HEK293T (cell line): ENCODE measurements around the gene PTPRG.

Source experiments
- CTCF ChIA-PET: fragments of 350-600 bp; formaldehyde crosslinking; extraction: SDS; loops from one replicate; lab custom pipeline; 2021; ENCODE audit warnings: antibody characterized with exemption, inconsistent platforms; lab: Yijun Ruan, JAX
- POLR2A ChIA-PET: fragments of 350-600 bp; formaldehyde crosslinking; extraction: SDS; loops from one replicate; lab custom pipeline; 2020; ENCODE audit warnings: antibody characterized with exemption, inconsistent platforms; lab: Yijun Ruan, JAX
- DNase-seq: peaks from one replicate; pipeline ENCODE4 v3.0.0; 2012; ENCODE audit warnings: mixed read lengths; ENCODE audit errors: extremely low spot score
- ARNT ChIP-seq: fragments of 450-650 bp; IDR thresholded peaks from 2 replicates; pipeline ENCODE4 v1.6.1; 2017; ENCODE audit warnings: mild to moderate bottlenecking
- BHLHE40 ChIP-seq: fragments of 450-650 bp; IDR thresholded peaks from 2 replicates; pipeline ENCODE4 v1.6.1; 2016; ENCODE audit warnings: mild to moderate bottlenecking, moderate library complexity, borderline replicate concordance
- CTBP1 ChIP-seq: fragments of 450-650 bp; IDR thresholded peaks from 2 replicates; pipeline ENCODE4 v1.6.1; 2016; ENCODE audit warnings: borderline replicate concordance
- ELF4 ChIP-seq: fragments of 450-650 bp; IDR thresholded peaks from 2 replicates; pipeline ENCODE4 v1.6.1; 2017; ENCODE audit warnings: antibody characterized with exemption
- FOXA1 ChIP-seq: fragments of 450-650 bp; IDR thresholded peaks from 2 replicates; pipeline ENCODE4 v1.6.1; 2016; ENCODE audit warnings: mild to moderate bottlenecking
- FOXK2 ChIP-seq: fragments of 450-650 bp; IDR thresholded peaks from 2 replicates; pipeline ENCODE4 v1.6.1; 2016; ENCODE audit warnings: mild to moderate bottlenecking
- FOXM1 ChIP-seq: fragments of 450-650 bp; IDR thresholded peaks from 2 replicates; pipeline ENCODE4 v1.6.1; 2017; ENCODE audit warnings: mild to moderate bottlenecking, borderline replicate concordance
- HDGF ChIP-seq: fragments of 450-650 bp; IDR thresholded peaks from 2 replicates; pipeline ENCODE4 v1.6.1; 2017; ENCODE audit warnings: antibody characterized with exemption, borderline replicate concordance
- L3MBTL2 ChIP-seq: fragments of 450-650 bp; conservative IDR thresholded peaks from 2 replicates; pipeline ENCODE4 v1.6.1; 2016; ENCODE audit warnings: mild to moderate bottlenecking
- LEF1 ChIP-seq: fragments of 450-650 bp; IDR thresholded peaks from 2 replicates; pipeline ENCODE4 v1.6.1; 2017; ENCODE audit warnings: mild to moderate bottlenecking, borderline replicate concordance
- NFRKB ChIP-seq: fragments of 450-650 bp; IDR thresholded peaks from 2 replicates; pipeline ENCODE4 v1.6.1; 2016; ENCODE audit warnings: mild to moderate bottlenecking, moderate library complexity
- PKNOX1 ChIP-seq: fragments of 450-650 bp; IDR thresholded peaks from 2 replicates; pipeline ENCODE4 v1.6.1; 2016
- SP1 ChIP-seq: fragments of 450-650 bp; IDR thresholded peaks from 2 replicates; pipeline ENCODE4 v1.6.1; 2017
- SUZ12 ChIP-seq: fragments of 450-650 bp; IDR thresholded peaks from 2 replicates; pipeline ENCODE4 v1.6.1; 2016; ENCODE audit warnings: mild to moderate bottlenecking
- TARDBP ChIP-seq: fragments of 450-650 bp; IDR thresholded peaks from 2 replicates; pipeline ENCODE4 v1.6.1; 2016
- ZNF384 ChIP-seq: fragments of 450-650 bp; IDR thresholded peaks from 2 replicates; pipeline ENCODE4 v1.6.1; 2016

The PTPRG gene

GRCh38 chr3:61803983-61804382 is 242.6 kb downstream of the PTPRG start:
- CTCF ChIA-PET: interaction anchor here (0.6 kb wide), 1 partner anchor 633 kb away, joined by 3 read pairs; no protein-coding TSS in a partner anchor
- no peak for DNase-seq
- POLR2A ChIA-PET: no interaction called here
- no peak for TF ChIP-seq CTBP1

- no peak for TF ChIP-seq BHLHE40
- TF ChIP-seq ELF4: no peak
- no peak for TF ChIP-seq PKNOX1
- TF ChIP-seq SUZ12: no peak
- no peak for TF ChIP-seq TARDBP
- DNase-seq: no peak
- ChIA-PET POLR2A (no interaction called here), CTCF (no interaction called here)
Measured at GRCh38 chr3:61804782-61805181, 243.4 kb downstream of the PTPRG start.

GRCh38 chr3:61805510-61806080 is 244.2 kb downstream of the PTPRG start:
- POLR2A ChIA-PET: no interaction called here
- no peak for TF ChIP-seq FOXK2
- no peak for TF ChIP-seq L3MBTL2
- TF ChIP-seq HDGF: no peak
- no peak for TF ChIP-seq SP1
- TF ChIP-seq BHLHE40: no peak
- TF ChIP-seq SUZ12: no peak
- CTCF ChIA-PET: no interaction called here
- DNase-seq: no peak

GRCh38 chr3:61806810-61807209 is 245.4 kb downstream of the PTPRG start:
- CTCF ChIA-PET: no interaction called here
- DNase-seq: no peak

GRCh38 chr3:61807865-61808276 is 246.5 kb downstream of the PTPRG start:
- DNase-seq: peak; percentile 50
- ChIA-PET CTCF (interaction anchor here (0.8 kb wide), 1 partner anchor 244 kb away, joined by 4 read pairs; no protein-coding TSS in a partner anchor), POLR2A (no interaction called here)
- TF ChIP-seq FOXK2: 0 out of 2 replicates have a peak, but pooled peaks have one; percentile 36
- TF ChIP-seq ARNT: peak; percentile 90
- no peak for TF ChIP-seq PKNOX1
- 0 out of 2 replicates have a peak, but pooled peaks have one; percentile 17 for TF ChIP-seq L3MBTL2
- TF ChIP-seq BHLHE40: no peak
- no peak for TF ChIP-seq ZNF384
- no peak for TF ChIP-seq FOXA1

More at GRCh38 chr3:61806810-61807209, 245.4 kb downstream of the PTPRG start:
- TF ChIP-seq BHLHE40 (no peak), ELF4 (no peak), PKNOX1 (peak; percentile 41; the same call in 1 of the 2 replicates), FOXA1 (no peak), L3MBTL2 (no peak), FOXK2 (no peak)
- POLR2A ChIA-PET: no interaction called here

- ChIA-PET POLR2A (interaction anchor here (0.8 kb wide), 1 partner anchor 13 kb away, joined by 3 read pairs; no protein-coding TSS in a partner anchor), CTCF (interaction anchor here (0.8 kb wide), 1 partner anchor 244 kb away, joined by 4 read pairs; no protein-coding TSS in a partner anchor)
- DNase-seq: no peak
- no peak for TF ChIP-seq ELF4
- no peak for TF ChIP-seq SUZ12
- no peak for TF ChIP-seq PKNOX1
- TF ChIP-seq HDGF: no peak
- TF ChIP-seq FOXK2: no peak
- TF ChIP-seq ZNF384: no peak
- TF ChIP-seq CTBP1: no peak
- TF ChIP-seq TARDBP: no peak
- no peak for TF ChIP-seq FOXA1
- no peak for TF ChIP-seq BHLHE40
- TF ChIP-seq SP1: no peak
- no peak for TF ChIP-seq LEF1
- TF ChIP-seq NFRKB: no peak
- TF ChIP-seq FOXM1: no peak
- no peak for TF ChIP-seq L3MBTL2
- TF ChIP-seq ARNT: no peak
Measured at GRCh38 chr3:61808526-61808925, 247.2 kb downstream of the PTPRG start.

- CTCF ChIA-PET: no interaction called here
- POLR2A ChIA-PET: interaction anchor here (0.8 kb wide), 1 partner anchor 13 kb away, joined by 3 read pairs; no protein-coding TSS in a partner anchor
Measured at GRCh38 chr3:61808999-61809398, 247.6 kb downstream of the PTPRG start.

More at GRCh38 chr3:61808999-61809398, 247.6 kb downstream of the PTPRG start:
- no peak for TF ChIP-seq FOXK2
- TF ChIP-seq FOXM1: no peak
- TF ChIP-seq NFRKB: no peak
- TF ChIP-seq CTBP1: no peak
- no peak for TF ChIP-seq BHLHE40
- no peak for TF ChIP-seq ELF4
- TF ChIP-seq FOXA1: no peak
- no peak for TF ChIP-seq SUZ12
- no peak for TF ChIP-seq TARDBP
- no peak for TF ChIP-seq SP1
- no peak for TF ChIP-seq LEF1
- TF ChIP-seq ARNT: no peak
- no peak for TF ChIP-seq L3MBTL2
- DNase-seq: no peak
